HepG2 (cell line): ENCODE data around the gene TBCE.

Experiments
- FOSL1 ChIP-seq: sonication (generic); formaldehyde crosslinking; IDR thresholded peaks from 2 replicates; pipeline ENCODE4 v1.9.0; 2021; ENCODE audit warnings: missing genetic modification reagents, borderline replicate concordance
- FOXK1 ChIP-seq: sonication (generic); formaldehyde crosslinking; IDR thresholded peaks from 2 replicates; pipeline ENCODE4 v1.4.0; 2020; ENCODE audit warnings: low read depth, missing genetic modification reagents, borderline replicate concordance
- FOXP4 ChIP-seq: sonication (generic); formaldehyde crosslinking; IDR thresholded peaks from 2 replicates; pipeline ENCODE4 v1.4.0; 2020; ENCODE audit warnings: missing genetic modification reagents
- HIVEP1 ChIP-seq: sonication (generic); formaldehyde crosslinking; IDR thresholded peaks from 2 replicates; pipeline ENCODE4 v1.4.0; 2020; ENCODE audit warnings: mild to moderate bottlenecking, missing genetic modification reagents
- PHB2 ChIP-seq: fragments of 450-650 bp; IDR thresholded peaks from 2 replicates; pipeline ENCODE4 v1.6.1; 2018; ENCODE audit not compliant: partially characterized antibody
- ZFP82 ChIP-seq: sonication (generic); formaldehyde crosslinking; IDR thresholded peaks from 2 replicates; pipeline ENCODE4 v1.5.1; 2020; ENCODE audit warnings: mild to moderate bottlenecking, missing genetic modification reagents, borderline replicate concordance
- TF ChIP-seq, protein P1 (sequence below): sonication (generic); formaldehyde crosslinking; IDR thresholded peaks from 2 replicates; pipeline ENCODE4 v1.5.0; 2020; ENCODE audit warnings: missing genetic modification reagents
- TF ChIP-seq, protein P2 (sequence below): sonication (generic); formaldehyde crosslinking; IDR thresholded peaks from 2 replicates; pipeline ENCODE4 v1.5.0; 2020; ENCODE audit warnings: mild to moderate bottlenecking, missing genetic modification reagents, borderline replicate concordance

GRCh38 chr1:235426680-235427079, 59.5 kb downstream of the TBCE start:
- no peak for TF ChIP-seq PHB2
- TF ChIP-seq, protein P1, sequence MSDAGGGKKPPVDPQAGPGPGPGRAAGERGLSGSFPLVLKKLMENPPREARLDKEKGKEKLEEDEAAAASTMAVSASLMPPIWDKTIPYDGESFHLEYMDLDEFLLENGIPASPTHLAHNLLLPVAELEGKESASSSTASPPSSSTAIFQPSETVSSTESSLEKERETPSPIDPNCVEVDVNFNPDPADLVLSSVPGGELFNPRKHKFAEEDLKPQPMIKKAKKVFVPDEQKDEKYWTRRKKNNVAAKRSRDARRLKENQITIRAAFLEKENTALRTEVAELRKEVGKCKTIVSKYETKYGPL = no peak
- TF ChIP-seq FOSL1 = no peak
- TF ChIP-seq, protein P2, sequence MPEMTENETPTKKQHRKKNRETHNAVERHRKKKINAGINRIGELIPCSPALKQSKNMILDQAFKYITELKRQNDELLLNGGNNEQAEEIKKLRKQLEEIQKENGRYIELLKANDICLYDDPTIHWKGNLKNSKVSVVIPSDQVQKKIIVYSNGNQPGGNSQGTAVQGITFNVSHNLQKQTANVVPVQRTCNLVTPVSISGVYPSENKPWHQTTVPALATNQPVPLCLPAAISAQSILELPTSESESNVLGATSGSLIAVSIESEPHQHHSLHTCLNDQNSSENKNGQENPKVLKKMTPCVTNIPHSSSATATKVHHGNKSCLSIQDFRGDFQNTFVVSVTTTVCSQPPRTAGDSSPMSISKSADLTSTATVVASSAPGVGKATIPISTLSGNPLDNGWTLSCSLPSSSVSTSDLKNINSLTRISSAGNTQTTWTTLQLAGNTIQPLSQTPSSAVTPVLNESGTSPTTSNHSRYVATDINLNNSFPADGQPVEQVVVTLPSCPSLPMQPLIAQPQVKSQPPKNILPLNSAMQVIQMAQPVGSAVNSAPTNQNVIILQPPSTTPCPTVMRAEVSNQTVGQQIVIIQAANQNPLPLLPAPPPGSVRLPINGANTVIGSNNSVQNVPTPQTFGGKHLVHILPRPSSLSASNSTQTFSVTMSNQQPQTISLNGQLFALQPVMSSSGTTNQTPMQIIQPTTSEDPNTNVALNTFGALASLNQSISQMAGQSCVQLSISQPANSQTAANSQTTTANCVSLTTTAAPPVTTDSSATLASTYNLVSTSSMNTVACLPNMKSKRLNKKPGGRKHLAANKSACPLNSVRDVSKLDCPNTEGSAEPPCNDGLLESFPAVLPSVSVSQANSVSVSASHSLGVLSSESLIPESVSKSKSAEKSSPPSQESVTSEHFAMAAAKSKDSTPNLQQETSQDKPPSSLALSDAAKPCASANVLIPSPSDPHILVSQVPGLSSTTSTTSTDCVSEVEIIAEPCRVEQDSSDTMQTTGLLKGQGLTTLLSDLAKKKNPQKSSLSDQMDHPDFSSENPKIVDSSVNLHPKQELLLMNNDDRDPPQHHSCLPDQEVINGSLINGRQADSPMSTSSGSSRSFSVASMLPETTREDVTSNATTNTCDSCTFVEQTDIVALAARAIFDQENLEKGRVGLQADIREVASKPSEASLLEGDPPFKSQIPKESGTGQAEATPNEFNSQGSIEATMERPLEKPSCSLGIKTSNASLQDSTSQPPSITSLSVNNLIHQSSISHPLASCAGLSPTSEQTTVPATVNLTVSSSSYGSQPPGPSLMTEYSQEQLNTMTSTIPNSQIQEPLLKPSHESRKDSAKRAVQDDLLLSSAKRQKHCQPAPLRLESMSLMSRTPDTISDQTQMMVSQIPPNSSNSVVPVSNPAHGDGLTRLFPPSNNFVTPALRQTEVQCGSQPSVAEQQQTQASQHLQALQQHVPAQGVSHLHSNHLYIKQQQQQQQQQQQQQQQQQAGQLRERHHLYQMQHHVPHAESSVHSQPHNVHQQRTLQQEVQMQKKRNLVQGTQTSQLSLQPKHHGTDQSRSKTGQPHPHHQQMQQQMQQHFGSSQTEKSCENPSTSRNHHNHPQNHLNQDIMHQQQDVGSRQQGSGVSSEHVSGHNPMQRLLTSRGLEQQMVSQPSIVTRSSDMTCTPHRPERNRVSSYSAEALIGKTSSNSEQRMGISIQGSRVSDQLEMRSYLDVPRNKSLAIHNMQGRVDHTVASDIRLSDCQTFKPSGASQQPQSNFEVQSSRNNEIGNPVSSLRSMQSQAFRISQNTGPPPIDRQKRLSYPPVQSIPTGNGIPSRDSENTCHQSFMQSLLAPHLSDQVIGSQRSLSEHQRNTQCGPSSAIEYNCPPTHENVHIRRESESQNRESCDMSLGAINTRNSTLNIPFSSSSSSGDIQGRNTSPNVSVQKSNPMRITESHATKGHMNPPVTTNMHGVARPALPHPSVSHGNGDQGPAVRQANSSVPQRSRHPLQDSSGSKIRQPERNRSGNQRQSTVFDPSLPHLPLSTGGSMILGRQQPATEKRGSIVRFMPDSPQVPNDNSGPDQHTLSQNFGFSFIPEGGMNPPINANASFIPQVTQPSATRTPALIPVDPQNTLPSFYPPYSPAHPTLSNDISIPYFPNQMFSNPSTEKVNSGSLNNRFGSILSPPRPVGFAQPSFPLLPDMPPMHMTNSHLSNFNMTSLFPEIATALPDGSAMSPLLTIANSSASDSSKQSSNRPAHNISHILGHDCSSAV (CRISPR knock-in tag) = no peak
- no peak for TF ChIP-seq FOXP4 (CRISPR knock-in tag)
- TF ChIP-seq FOXK1 (CRISPR knock-in tag) = no peak
- no peak for TF ChIP-seq HIVEP1 (CRISPR knock-in tag)
- no peak for TF ChIP-seq ZFP82 (CRISPR knock-in tag)
